Stimulated activated CD4-positive, alpha-beta T cell treated with anti-CD3 and anti-CD28 coated beads, Interleukin-2, amount 100 ng/mL, for 48 hours (primary cell): ENCODE measurements around the gene SLC38A3.
"Not testable (repeated sequence)": the region's sequence is repeated elsewhere in the genome, so short reads cannot be mapped to it uniquely, and the experiment has no call there.

Source experiments
- DNase-seq, 2 donors: peaks; one replicate each; pipeline ENCODE4 v3.0.0-alpha.2; 2020

The SLC38A3 gene

DNA sequence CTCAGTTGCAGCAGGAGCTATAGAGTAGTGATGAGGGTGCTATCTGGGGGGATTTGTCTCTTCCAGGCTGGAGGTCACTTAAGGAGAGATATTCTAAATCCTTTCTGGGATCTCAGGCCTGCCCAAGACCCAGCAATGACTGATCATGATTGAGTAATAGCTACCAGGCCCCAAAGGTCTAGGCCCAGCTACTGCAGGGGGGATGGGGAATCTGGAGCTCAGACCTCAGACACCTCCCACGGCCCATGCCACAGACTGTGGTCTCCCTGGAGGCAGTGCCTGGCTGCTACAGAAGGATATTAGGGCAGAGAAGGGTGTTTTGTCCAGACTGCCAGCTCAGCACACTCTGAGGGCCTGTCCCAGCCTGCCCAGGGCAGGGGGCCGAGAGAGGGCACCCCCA, 6.9 kb downstream of the SLC38A3 start:
- no peak for DNase-seq

DNA sequence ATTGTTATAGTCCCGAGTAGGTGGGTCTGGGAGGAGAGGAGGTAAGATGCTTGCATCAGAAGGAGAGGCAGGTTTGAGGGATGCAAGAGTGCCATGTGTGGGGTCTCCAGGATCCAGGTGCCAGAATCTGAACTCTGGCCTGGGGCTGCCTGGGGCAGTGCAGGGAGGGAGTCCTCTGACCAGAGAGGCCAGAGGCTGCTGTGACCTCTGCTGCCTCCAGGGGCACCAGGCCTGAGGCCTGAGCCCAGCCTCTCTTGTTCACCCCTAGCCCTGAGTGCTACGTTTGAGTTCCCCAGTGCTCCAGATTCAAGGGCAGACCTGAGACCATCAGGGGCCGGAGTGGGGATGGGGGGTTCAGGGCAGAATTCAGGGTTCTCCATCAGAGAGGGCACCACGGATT, 7.4 kb downstream of the SLC38A3 start:
- no peak for DNase-seq

DNA sequence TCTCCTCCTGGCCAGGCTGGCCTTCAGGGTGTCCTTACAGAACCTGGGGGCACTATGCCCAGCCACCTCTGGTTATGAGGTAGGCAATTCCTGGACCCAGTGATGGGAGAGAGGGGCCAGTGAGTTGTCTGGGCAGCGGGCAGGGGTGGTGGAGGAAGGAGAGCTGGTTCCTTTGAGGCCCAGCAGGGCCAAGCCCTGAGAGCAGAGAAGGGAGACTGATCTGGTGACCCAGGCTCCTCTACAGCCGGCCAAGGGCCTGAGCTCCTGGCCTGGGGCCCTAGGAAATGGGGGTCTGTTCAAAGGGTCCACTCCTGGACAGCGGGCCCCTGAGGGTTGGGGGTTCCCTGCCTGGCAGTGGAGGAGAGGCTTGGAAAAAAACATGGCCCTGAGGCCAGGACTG, 7.9 kb downstream of the SLC38A3 start:
- DNase-seq = no peak

DNA sequence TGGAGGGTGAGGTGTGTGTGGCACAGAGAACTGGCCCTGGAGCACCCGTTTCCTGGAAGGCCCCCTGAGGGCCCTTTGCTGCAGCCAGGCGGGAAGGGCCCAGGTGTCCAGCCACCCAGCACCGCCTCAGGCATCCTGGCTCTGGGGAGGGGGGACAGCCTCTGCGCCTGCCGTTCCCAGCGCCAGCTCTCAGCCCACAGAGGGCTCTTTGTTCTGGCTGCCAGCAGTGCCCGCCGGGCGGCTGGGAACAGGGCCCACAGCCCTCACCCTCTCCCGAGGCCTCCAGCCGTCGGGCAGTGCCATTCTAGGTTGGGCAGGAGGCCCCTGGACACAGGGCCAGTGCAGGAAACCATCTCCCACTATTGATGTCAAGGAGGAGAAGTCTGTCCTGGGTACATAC, 8.3 kb downstream of the SLC38A3 start:
- DNase-seq = no peak

DNA sequence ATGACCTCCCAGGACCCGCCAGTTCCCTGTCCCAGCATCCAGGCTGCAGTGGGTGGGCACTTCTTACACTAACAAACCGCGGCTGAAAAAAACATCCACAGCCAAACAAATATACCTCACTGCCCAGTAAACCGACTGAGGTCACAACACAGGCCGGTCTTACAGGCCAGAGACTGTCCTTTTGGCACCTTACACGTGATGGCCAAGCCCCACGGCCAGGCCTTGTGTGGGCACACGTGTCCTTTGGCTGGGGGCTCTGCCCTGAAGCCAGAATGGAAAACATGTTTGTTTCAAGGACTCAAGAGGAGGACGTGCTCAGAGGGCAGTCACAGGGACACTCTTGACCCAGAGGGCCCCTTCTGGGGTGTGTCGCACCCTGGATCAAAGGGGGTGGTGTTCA, 9.8 kb downstream of the SLC38A3 start:
- no peak for DNase-seq

DNA sequence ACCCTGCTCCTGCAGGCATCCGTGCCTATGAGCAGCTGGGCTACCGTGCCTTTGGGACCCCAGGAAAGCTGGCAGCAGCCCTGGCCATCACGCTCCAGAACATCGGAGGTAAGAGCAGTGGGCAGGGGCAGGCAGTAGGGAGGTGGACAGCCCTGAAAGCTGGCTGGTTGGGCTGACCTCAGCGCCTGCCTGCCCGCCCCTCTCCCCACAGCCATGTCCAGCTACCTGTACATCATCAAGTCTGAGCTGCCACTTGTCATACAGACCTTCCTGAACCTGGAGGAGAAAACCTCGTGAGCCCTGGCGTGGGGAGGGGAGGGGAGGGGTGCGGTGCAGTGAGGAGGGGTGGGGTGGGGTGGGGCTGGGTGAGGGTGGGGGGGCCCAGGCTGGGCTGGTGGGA, 10.5 kb downstream of the SLC38A3 start:
- no peak for DNase-seq

DNA sequence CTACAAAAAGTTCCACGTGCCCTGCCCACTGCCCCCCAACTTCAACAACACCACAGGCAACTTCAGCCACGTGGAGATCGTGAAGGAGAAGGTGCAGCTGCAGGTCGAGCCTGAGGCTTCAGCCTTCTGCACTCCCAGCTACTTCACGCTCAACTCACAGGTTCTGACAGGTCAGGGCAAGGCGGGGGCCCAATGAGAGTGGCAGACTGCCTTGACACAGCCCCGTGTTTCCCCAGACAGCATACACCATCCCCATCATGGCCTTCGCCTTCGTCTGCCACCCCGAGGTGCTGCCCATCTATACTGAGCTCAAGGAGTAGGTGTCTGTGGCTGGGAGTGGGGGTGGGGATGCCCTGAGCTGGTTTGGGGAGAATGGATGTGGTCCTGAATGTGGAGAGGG, 12.6 kb downstream of the SLC38A3 start:
- DNase-seq = no peak

DNA sequence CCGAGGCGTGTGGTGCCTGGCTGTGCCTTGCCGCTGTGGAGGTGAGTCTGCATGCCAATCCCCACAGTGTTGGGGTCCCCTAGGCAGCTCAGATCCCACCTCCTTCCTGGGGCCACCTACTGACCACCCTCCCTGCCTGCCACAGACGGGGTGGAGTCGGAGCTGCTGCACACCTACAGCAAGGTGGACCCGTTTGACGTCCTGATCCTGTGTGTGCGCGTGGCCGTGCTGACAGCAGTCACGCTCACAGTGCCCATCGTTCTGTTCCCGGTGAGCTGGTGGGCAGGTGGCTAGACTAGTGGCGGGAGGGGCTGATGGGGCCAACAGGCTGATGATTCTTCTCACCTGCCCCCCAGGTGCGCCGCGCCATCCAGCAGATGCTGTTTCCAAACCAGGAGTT, 13.4 kb downstream of the SLC38A3 start:
- DNase-seq = no peak

DNA sequence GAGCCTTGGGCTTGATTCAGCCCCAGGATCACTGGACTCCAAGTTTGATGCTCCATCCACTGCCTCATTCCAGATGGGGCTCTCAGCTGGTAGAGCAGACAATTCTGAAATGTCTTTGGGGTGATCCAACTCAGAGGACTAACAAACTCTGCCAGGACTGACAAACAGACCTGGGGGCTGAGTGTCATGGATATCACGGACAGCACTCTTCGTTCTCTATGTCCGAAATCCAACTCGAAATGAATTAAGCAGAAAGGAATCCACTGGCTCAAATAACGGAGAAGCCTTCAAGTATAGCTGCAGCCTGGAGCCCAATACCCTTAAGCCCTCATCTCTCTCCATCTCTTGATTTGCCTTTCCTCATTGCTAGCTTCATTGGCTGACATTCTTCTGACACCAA, 14.2 kb downstream of the SLC38A3 start:
- no peak for DNase-seq

DNA sequence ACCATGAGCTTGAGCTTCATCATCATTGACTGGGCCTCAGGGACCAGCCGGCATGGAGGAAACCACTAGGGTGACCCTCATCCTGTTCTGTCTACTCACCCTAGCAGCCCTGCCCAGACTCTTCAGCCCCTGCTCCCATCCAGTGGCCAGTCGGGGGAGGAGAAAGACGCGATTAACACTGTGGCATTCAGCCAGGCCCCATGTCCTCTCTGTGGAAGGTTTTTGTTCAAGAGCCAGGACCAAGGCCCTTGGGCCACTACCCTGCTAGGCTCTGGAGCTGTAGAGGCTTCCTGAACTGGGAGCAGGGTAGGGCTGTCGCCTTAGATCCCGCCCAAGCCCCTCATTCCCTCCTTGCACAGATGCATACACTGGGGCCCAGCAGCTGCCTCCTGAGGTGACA, 15.0 kb downstream of the SLC38A3 start:
- DNase-seq = no peak

DNA sequence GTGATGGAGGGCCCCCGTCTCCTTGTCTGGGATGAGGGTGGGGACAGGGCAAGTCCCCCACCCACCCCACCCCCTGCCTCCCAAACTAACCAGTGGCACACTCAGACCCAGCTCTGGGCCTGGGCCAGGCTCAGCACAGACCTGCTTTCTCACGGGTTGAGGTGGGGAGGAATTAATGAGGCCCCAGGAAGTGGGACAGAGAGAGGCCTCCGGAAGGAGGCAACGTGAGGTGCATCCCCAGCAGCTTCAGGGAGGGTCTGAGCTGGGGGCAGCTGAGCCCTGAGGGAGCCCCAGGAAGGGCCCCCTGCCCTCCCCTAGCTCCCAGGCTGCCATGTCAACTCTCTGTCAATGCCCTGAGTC, 16.0 kb downstream of the SLC38A3 start:
- DNase-seq = no peak

DNA sequence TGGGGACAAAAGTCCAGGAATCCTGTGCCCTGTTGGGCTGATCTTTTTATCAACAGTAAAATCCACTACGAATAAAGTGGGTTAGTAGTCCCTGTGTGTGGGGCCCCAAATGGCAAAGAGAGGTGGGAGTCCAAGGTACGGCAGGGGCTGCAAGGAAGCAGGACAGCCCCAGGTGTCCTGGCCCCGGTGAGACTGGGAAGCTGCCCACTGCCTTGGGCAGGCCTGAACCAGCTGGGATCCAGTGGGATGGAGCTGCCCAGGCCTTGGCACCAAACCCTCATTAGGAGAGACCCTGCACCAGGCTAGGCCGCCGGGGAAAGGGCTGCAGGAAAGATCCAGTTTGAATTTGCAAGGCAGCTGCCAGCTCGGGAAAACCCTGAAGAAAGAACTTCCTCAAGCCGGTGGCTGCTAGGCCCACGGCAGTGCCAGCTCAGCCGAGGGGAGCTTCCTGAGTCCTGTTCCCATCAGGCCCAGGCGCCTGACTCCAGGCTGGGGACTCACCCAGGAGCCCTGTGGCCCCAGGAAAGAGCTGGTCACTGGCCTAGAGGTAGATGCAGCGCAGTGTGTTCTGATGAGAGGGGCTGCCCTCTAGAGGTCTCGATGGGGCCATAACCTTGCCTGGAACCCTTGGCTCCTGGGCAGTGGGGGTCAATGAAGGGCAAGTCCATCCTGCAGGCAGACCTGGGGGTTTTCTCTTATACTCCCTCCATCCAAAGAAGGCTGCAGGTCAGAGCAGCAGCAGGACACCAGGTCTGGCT, 16.5 kb downstream of the SLC38A3 start:
- DNase-seq = no peak

DNA sequence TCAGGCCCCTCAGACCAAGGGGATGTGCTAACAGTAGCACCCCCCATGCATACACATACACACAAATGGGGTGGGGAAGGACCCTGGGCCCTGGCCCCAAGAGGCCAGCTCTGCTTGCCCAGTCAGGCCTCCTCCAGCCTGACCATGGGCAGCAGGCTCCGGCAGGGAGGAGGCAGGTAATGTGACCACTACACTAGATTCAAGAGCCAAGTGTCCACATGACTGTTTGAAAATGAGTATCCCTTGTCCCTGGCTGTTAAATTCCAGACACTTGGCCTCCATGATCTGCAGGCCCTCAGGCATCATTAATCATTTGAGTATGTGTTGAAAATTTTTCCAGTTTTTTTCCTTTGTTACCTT, 17.1 kb downstream of the SLC38A3 start:
- DNase-seq = no peak

DNA sequence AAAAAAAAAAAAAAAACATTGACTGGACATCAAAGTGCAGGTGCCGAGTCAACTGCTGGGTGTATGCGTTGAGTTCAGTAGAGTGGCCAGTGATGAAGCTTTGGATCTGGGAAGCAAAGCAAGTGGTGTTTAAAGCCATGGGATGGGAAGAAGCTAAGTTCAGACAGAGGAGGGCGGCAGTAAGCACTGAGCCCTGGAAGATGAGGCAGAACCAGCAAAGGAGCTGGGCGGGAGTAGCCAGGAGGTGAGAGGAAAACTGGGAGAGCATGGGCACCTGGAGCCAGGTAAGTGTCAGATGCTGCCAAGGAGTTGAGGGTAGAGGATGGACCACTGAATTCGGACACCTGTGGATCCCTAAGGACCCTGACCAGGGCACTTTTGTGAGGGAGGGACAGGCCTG, 19.6 kb downstream of the SLC38A3 start:
- no peak for DNase-seq

DNA sequence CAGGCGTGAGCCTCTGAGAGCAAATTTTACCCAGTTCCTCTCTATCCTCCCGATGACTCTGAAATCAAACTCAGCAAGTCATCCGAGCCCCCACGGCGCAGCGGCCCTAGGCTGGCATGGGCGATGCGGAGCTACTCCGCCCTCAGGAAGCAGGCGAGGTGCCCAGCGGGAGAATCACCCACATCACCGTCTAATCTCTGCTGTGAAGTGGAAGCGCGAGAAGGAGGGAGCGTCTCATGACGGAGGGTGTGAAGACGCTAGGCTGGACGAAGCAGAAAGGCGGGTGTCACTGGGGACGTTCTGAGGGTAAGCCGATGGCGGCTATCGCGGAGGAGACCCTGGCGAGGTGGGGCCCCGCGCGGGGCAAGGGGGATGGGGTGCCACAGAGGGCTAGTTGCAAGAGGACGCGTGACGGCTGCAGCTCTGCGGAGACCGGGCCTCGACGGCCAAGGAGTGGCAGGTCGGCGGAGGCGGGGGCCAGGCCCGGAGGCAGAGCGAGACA, 21.9 kb downstream of the SLC38A3 start:
- DNase-seq = peak in 1 of 2 donors; percentile 47

DNA sequence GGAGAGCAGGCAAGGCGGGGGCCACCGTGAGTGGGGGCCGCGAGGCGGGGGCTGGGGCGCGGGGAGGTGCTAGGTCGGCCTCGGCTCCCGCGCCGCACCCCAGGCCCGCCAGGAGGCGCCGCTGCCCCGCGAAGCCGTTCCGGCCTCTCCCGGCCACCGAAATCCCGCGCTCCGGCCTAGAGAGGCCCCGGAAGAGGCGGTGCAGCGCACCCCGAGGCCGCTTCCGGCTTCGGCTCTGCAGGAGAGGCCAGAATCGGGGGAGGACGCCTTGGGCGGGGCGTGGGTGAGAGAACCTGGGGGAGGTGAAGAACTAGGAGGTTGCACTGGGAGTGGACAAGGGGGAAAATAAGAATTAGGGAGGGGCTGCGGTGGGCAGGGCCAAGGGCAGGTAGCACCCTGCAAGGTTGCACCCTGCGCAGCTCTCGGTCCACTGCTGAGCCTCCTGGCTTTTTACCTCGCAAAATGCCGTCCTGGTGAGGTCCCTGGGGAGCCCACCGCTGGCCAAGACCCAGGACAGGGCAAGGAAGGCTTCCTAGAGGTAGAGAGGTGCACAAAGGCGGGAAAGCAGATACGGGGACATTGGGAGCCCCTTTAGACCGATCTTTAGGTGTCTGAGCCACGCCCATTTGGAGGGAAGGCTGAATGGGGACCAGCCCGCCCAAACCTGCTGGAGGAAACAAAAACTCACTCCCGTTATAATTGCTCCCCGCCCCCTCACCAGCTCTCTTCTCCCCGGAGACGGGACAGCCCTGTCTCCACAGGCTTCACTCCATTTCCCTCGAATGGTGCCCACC, 22.5 kb downstream of the SLC38A3 start:
- DNase-seq = peak; percentile 84 to 91

DNA sequence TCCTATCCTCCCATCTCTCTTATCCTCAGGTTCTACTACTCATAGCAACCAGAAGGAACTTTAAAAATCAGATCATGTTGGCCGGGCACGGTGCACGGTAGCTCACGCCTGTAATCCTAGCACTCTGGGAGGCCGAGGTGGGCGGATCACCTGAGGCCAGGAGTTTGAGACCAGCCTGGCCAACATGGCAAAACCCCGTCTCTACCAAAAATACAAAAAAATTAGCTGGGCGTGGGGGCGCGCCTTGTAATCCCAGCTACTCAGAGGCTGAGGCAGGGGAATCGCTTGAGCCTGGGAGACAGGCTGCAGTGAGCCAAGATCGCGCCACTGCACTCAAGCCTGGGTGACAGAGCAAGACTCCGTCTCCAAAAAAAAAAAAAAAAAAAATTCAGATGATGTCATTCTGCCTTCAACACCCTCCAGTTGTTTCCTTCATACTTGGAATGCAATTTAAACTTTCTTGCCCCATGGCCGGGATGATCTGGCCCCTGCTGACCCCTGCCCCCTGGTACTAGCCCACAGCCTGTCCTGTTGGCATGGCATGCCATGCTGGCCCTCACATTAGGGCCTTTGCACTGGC, 23.2 kb downstream of the SLC38A3 start:
- DNase-seq = not testable (repeated sequence)

DNA sequence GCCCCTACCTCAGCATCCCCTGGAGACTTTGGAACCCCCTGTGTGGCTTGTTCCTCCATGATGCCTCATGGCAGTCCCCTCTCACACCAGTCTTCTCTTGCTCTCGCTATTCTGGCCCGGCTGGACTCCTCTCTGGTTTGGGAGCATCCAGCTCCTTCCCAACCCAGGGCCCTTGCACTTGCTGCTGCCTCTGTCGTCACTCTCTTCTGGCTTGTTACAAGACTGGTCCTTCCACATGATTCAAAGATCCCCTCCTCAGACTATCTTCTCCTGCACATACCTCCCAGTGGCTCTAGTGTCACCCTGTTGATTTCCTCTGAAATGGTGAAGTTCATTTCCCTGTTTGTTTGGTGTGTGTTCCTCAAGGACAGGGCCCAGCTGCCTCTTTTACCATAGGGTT, 24.4 kb downstream of the SLC38A3 start:
- no peak for DNase-seq

DNA sequence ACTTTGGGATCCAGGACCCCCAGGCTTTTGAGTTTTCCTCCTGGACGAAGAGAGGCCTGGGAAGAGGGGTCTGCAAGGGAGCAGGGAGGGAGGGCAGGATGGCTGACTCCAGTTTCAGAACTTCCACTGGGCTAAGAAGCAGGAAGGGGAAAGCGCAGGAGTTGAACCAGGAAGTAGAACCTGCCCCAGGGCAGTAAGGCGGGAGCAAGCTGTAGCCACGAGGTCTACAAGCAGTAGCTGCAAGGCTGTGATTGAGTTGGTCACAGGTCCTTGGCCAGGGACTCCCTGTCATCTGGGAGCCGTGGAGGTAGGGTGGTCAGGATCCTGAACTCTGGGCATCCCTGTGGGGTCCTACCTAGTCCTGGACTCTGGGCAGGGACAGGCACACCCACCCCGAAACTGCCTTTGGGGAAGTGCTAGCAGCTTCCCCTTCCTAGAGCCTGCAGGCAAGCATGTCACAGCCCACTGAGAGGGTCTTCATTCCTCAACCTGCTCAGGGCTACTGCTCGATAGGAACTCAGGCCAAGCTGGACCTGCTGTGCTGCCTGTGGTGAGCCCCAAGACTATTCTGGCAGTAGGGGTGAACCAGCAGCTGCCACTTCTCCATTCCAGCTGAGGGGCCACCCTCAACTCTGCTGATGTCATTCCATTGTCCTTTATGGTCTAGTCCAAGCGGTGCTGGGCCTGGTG, 25.2 kb downstream of the SLC38A3 start:
- DNase-seq = no peak

DNA sequence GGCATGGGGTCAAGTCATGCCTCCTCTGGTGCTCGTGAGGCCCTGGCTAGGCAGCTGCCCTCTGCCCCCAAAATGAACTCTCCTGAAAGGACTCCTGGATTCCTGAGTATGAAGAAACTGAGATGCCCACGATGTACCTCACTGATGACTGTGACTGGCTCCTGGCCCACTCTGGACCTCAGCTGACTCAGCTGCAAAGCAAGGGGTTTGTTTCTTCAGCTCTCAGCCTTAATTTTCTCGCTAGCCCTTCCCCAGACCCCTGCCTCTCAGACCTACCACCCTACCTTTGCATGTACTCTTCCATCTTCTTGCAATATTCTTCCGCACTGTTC, 25.7 kb downstream of the SLC38A3 start:
- no peak for DNase-seq

DNA sequence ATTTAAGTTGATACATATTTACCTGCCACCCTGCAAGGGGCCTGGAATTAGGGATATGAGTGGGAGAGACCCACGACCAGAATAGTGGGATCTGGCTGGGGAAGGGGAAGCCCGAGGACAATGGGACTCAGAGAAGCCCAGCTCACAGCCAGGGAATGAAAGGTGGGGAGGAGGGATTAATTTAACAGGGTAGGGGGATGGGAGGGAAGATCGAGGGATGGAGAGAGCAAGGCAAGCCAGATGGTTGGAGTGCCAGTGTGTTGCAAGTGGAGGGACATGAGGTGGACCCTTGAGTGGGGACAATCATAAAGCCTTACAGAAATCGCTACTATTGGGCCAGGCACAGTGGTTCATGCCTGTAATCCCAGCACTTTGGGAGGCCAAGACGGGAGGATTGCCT, 26.5 kb downstream of the SLC38A3 start:
- no peak for DNase-seq

DNA sequence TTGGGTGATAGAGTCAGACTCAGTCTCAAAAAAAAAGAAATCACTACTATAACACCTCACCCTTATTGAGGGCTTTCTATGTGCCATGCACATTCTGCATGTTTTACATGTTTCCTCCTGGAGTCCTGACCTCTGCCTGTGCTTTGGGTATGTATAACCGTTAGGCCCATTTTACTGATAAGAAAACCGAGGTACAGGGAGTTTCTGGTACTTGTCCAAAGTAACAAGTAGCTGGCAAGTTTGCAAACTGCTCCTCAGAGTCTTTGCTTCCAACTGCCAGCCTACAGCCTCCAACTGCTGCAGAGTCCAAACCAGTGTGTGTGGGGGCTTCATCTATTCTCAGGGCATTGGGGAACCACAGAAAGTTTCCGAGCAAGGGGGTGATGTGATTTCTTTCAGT, 27.2 kb downstream of the SLC38A3 start:
- no peak for DNase-seq

DNA sequence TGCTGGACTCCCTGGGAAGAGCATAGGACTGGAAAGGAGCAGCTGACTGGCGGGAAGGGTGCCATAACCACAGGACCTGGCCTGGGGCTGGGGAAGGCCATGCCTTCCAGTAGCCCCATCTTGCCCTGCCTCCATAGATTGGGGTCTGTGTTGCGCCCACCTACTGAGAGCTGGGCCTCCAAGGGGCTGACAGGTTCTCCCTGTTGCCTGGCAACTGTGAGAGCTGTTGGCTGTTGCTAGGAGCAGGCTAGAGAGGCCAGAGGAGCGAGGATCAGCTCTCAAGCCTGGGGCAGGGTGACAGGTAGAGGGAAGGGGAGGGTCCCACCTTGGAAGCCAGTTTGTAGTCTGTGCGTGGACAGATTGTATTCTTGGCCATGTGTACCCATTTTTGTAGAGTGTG, 28.1 kb downstream of the SLC38A3 start:
- no peak for DNase-seq
